AG08396 (cell line): Measurements from ENCODE around the gene EFNB1.

Experiments used
- DNase-seq: peaks from one replicate; pipeline ENCODE4 v3.0.0; 2012; ENCODE audit warnings: low spot score, mixed read lengths

The EFNB1 gene

DNA sequence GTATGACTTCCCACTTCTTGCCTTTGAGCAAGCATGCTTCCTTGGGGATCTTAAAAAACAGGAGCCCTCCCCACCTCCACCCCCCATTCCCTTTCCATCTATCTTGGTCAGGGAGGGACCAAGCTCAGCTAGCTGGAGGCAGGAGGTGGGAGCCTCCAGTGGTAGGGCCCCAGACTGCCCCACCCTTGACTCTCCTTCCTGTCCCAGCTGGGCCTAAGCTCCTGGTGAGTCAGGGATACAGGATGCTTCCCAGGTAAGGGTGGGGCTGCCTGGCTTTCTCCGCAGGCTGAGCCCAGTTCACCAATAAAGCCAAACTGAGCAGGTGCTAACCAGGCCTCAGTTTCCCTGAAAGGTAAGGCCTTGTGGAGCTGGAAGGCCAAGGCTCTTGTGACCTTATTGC lies 15.2 kb downstream of the EFNB1 start:
- DNase-seq: no peak

DNA sequence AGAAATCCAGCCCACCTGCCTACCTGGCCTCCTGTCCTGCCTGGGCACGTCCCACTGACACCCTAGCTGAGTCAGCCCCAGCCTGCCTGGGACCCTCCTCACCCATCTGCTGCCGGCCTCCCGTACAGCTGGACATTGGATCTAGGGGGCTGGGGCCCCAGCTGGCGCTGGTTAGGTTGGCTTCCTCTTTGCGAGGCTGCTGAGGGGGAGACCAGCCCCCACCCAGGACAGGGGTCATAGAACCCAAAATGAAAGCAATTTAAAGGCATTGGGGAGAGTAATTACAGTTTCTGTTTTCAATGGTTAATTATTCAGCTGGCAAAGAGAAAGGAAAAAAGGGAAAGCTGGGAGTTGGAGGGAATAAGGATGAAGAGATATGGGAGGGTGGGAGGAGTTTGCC lies 15.8 kb downstream of the EFNB1 start:
- DNase-seq: no peak

DNA sequence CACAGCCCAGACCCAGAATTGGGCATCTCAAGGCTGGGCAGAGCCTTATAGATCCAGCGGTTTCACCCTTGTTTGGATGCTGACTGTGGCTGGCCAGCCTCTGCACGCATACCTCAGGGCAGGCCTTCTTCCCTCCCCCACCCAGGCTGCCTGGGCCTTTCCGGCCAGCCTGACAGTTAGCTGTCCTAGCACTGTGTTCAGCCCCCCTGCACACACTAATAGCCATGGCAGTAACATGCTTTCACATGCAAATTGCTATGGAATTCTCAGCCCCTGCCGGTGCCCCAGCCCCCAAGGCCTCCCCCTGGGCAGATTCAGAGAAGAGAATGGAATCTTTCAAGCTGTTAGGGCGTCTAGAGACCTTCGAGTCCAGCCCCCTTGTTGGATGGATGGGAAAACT lies 17.7 kb downstream of the EFNB1 start:
- DNase-seq: peak; percentile 29

GRCh38 chrX:68847172-68847571 lies 18.4 kb downstream of the EFNB1 start:
- no peak for DNase-seq

GRCh38 chrX:68848189-68848940 lies 19.5 kb downstream of the EFNB1 start:
- DNase-seq: no peak

DNA sequence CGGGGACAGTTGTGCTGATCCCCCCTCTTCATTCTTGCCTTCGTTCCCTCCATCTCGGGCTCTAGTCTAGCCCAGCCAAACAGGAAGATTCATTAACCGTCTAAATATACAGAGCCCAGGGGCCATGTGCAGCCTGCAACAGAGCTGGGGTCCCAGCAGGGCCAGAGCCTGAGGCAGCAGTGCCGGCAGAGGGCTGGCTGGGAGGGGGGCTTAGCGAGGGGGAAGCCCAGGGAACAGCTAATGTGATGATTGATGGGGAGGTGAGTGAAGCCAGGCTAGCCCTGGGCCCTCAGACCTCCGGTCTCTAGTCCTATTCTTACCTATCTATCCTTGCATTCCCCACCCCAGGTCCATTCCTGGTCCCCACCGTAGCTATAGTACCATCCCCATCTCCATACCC lies 22.3 kb downstream of the EFNB1 start:
- DNase-seq: no peak

DNA sequence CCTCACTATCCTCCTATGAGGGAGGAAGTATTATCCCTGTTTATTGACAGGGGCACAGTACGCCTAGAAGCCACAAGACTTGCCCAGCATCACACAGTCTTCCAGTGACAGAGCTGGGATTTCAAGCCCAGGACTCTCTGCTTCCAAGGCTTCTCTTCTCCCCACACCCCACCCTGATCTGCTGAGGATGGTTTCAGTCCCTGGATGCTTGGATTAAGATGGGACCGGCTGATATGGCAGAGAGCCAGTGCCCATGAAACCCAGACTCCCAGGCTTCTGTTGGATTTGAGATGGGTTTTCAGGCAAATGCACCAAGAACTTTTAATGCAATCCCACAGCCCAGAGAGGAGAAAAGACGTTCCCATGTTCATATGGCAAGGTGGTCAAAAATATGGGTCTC lies 23.2 kb downstream of the EFNB1 start:
- DNase-seq: no peak

DNA sequence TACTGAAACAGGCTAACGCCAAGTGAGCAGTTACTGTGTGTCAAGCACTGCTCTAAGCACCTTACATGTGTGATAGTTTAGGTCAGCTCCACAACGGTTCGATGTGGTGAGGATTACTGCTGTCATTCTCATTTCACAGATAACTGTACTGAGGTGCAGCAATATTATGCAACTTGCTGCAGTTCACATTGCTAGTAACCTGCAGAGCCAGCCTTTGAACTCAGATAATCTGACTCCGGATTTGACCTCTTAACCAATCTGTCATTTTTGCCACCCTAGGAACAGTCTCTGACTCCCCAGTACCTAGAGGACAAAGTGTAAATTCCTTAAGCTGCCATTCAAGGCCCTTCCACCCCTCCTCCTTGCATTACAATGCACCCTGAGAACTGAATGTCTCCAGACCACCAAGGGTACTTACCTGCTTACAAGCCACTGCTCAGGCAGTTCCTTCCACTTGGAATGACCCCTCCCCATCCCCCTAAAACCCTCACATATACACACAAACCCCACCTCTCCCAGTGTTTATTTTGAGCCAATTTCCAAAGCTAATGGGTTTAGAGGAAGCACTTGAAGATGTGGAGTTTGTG lies 24.9 kb downstream of the EFNB1 start:
- no peak for DNase-seq

- no peak for DNase-seq
These were observed 36.5 kb downstream of the EFNB1 start for GRCh38 chrX:68865300-68865699.

GRCh38 chrX:68865926-68866325 lies 37.1 kb downstream of the EFNB1 start:
- no peak for DNase-seq

- no peak for DNase-seq
These were observed 38.8 kb downstream of the EFNB1 start for GRCh38 chrX:68867458-68868112.

GRCh38 chrX:68868316-68868715 lies 39.5 kb downstream of the EFNB1 start:
- no peak for DNase-seq

- DNase-seq: no peak
These were observed 40.3 kb downstream of the EFNB1 start for GRCh38 chrX:68868902-68869800.

- DNase-seq: no peak
These were observed 41.5 kb downstream of the EFNB1 start for GRCh38 chrX:68870357-68870756.

DNA sequence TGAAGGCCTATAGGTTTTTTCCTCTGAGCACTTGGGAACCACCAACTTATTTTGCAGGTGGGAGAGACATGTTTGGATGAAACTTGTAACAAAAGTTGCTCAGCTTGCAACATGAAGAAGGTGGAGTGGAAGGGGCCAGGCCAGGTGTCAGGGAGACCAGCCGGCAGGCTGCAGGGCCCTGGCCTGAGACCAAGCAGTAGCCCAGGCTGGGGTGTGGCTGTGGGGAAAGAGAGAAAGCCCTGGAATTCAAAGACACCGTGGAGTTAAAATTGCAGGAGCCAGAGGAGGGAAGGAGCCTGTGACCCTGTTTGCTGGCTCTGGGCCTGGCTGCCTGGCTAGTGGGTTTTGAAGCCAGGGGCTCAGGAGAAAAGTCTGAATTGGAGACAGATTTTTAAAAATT lies 43.4 kb downstream of the EFNB1 start:
- no peak for DNase-seq

- DNase-seq: no peak
These were observed 45.3 kb downstream of the EFNB1 start for GRCh38 chrX:68874076-68874475.

DNA sequence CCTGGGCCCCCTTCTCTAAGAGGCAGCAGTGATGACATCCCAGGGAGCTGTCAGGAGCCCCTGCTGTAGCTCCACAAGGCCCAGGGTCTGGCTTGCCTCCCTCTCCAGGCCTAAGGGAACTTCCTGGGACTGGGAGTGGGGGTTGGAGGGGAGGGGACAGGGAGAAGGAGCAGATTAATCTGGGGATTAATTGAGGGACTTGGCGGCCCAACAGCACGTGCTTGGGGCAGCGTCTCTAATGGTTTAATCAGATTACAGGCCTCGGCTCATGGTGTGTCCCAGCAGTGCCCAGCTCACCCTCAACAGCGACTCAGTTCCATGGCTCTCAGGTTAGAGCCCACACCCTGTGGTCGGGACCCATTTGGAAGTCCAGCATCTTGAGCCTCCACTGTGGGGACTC lies 47.9 kb downstream of the EFNB1 start:
- DNase-seq: no peak

DNA sequence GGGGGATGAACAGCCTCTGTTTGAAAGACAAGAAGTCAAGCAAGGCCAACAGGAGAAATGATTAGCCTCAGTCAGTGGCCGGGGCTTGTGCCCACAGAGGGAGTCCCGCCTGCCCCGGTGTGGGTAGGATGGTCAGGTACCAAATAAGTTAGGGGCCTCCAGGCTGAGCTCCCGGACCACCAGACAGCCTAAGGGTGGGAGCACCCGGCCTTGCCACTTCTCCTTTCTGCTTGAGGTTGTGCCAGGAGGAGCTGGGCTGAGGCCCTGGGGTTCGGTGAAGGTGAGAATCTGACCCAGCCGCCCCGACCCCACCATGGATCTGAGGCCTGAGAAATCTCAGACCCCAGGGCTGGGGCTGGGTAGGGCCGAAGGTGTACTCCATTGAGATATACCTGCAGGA lies 48.8 kb downstream of the EFNB1 start:
- DNase-seq: no peak

DNA sequence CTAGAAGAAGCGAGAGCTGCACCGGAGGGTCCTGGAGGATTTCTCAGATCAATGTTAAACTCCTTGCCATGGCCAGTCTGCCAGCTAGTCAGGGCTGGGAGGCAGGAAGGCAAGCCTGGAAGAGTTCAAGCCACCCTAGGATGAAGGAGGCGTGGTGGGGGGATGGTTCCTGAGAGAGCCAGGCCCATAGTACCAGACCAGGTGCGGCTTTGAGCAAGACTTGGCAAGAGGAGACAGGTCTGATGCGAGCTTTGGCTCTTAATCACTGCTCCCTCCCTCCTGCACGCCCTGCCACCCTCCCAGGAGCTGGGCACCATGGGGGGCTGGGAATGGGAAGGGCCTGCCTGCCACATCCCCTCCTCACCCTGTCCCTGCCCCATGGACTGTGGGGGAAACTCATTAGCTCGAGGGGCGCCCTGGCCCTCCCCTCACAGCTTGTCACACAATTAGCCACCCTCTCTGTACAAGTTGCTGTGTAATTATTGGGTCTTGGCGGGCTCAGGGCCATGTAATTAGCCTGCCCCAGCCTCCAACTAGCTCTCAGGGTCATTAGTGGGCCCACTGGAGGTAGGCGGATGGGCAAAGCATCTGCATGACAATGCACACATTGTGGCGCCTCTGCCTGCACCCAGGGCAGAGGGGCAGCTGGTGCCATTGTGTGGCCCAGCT lies 50.3 kb downstream of the EFNB1 start:
- no peak for DNase-seq

- no peak for DNase-seq
These were observed 52.2 kb downstream of the EFNB1 start for GRCh38 chrX:68880846-68881552.

DNA sequence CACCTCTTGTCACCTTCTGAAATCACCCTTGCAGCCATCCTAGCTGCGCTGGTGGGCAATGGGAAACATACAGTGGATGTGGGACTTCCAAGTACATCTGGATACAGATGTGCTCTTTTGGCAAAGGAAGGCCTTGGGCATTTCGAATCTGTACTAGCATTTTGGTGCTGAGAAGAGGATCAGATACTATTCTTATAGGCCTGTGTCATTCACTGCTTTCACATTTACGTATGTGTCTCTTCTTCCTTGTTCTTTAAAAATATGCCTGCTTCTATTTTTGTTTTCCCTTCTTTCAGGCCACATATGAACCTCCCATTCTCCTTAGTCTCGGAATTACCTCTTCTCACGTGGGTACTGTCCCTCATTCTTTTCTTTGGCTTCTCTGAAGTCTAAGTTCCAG lies 53.1 kb downstream of the EFNB1 start:
- DNase-seq: no peak
